IMR-90 (cell line): ENCODE measurements around the gene R3HDML.
"Not testable (repeated sequence)": the region's sequence is repeated elsewhere in the genome, so short reads cannot be mapped to it uniquely, and the experiment has no call there.

ENCODE experiments used
- BHLHE40 ChIP-seq: fragments of 150-350 bp; IDR thresholded peaks from 2 replicates; pipeline ENCODE4 v1.6.1; 2016; ENCODE audit warnings: mild to moderate bottlenecking, low read depth, low read length
- CEBPB ChIP-seq: IDR thresholded peaks from 2 replicates; pipeline ENCODE4 v1.6.1; 2012; ENCODE audit warnings: low read depth, low read length, improper control_type of control experiment
- FOS ChIP-seq: fragments of 150-350 bp; IDR thresholded peaks from 2 replicates; pipeline ENCODE4 v1.6.1; 2016; ENCODE audit warnings: low read depth, low read length
- NFE2L2 ChIP-seq: fragments of 150-350 bp; IDR thresholded peaks from 2 replicates; pipeline ENCODE4 v1.6.1; 2016; ENCODE audit warnings: low read depth, mild to moderate bottlenecking, low read length
- POLR2A ChIP-seq: IDR thresholded peaks from 2 replicates; pipeline ENCODE4 v1.6.1; 2012; ENCODE audit warnings: mild to moderate bottlenecking, low read depth, low read length
- RAD21 ChIP-seq: IDR thresholded peaks from 2 replicates; pipeline ENCODE4 v1.6.1; 2012; ENCODE audit warnings: low read length, improper control_type of control experiment
- RCOR1 ChIP-seq: IDR thresholded peaks from 2 replicates; pipeline ENCODE4 v1.6.1; 2012; ENCODE audit warnings: mild to moderate bottlenecking, low read length, improper control_type of control experiment; ENCODE audit not compliant: insufficient replicate concordance
- RFX5 ChIP-seq: IDR thresholded peaks from 2 replicates; pipeline ENCODE4 v1.8.0; 2012; ENCODE audit warnings: low read depth, mild to moderate bottlenecking, low read length, moderate library complexity
- SMC3 ChIP-seq: fragments of 150-350 bp; IDR thresholded peaks from 2 replicates; pipeline ENCODE4 v1.6.1; 2016; ENCODE audit warnings: low read depth, mild to moderate bottlenecking, antibody characterized with exemption, low read length, moderate library complexity
- TF ChIP-seq, protein P1 (sequence below): conservative IDR thresholded peaks from 2 replicates; pipeline ENCODE4 v1.5.1; 2012; ENCODE audit warnings: mild to moderate bottlenecking, low read depth, low read length, improper control_type of control experiment
- TF ChIP-seq, protein P2 (sequence below): fragments of 150-350 bp; IDR thresholded peaks from 2 replicates; pipeline ENCODE4 v1.6.1; 2017; ENCODE audit warnings: mild to moderate bottlenecking, antibody characterized with exemption, low read length, low read depth

DNA sequence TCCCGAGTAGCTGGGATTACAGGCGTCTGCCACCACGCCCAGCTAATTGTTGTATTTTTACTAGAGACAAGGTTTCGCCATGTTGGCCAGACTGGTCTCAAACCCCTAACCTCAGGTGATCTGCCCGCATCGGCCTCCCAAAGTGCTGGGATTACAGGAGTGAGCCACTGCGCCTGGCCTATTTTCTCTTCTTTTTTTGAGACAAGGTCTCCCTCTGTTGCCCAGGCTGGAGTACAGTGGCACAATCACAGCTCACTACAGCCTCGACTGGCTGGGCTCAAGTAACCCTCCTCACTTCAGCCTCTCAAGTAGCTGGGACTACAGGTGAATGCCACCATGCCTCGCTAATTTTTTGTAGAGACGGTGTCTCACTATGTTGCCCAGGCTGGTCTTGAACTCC lies 9.1 kb downstream of the R3HDML start:
- TF ChIP-seq, protein P1, sequence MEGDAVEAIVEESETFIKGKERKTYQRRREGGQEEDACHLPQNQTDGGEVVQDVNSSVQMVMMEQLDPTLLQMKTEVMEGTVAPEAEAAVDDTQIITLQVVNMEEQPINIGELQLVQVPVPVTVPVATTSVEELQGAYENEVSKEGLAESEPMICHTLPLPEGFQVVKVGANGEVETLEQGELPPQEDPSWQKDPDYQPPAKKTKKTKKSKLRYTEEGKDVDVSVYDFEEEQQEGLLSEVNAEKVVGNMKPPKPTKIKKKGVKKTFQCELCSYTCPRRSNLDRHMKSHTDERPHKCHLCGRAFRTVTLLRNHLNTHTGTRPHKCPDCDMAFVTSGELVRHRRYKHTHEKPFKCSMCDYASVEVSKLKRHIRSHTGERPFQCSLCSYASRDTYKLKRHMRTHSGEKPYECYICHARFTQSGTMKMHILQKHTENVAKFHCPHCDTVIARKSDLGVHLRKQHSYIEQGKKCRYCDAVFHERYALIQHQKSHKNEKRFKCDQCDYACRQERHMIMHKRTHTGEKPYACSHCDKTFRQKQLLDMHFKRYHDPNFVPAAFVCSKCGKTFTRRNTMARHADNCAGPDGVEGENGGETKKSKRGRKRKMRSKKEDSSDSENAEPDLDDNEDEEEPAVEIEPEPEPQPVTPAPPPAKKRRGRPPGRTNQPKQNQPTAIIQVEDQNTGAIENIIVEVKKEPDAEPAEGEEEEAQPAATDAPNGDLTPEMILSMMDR: not testable (repeated sequence)
- TF ChIP-seq POLR2A, RAD21, SMC3, BHLHE40, NFE2L2, CEBPB, RFX5, RCOR1, FOS: not testable (repeated sequence)
- TF ChIP-seq, protein P2, sequence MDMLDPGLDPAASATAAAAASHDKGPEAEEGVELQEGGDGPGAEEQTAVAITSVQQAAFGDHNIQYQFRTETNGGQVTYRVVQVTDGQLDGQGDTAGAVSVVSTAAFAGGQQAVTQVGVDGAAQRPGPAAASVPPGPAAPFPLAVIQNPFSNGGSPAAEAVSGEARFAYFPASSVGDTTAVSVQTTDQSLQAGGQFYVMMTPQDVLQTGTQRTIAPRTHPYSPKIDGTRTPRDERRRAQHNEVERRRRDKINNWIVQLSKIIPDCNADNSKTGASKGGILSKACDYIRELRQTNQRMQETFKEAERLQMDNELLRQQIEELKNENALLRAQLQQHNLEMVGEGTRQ: not testable (repeated sequence)
